GM19438 (cell line): Measurements from ENCODE around the gene PCNX2.
"Not testable (repeated sequence)": the region's sequence is repeated elsewhere in the genome, so short reads cannot be mapped to it uniquely, and the experiment has no call there.

Source experiments
- ATAC-seq: cut with Tn5 transposase; IDR thresholded peaks from one replicate; pipeline ENCODE4 v1.9.1; 2021; ENCODE audit warnings: low read depth; ENCODE audit not compliant: unreplicated experiment

PCNX2 gene

GRCh38 chr1:233170741-233171140, 124.8 kb downstream of the PCNX2 start:
- ATAC-seq: no peak

- no peak for ATAC-seq
Observed at GRCh38 chr1:233168384-233168783, 127.1 kb downstream of the PCNX2 start.

GRCh38 chr1:233166896-233167295, 128.6 kb downstream of the PCNX2 start:
- ATAC-seq: no peak

- no peak for ATAC-seq
Observed at GRCh38 chr1:233163696-233164095, 131.8 kb downstream of the PCNX2 start.

GRCh38 chr1:233158322-233158721, 137.2 kb downstream of the PCNX2 start:
- no peak for ATAC-seq

GRCh38 chr1:233157245-233157644, 138.3 kb downstream of the PCNX2 start:
- ATAC-seq: no peak

GRCh38 chr1:233151861-233152260, 143.7 kb downstream of the PCNX2 start:
- no peak for ATAC-seq

- ATAC-seq: no peak
Observed at GRCh38 chr1:233144434-233144833, 151.1 kb downstream of the PCNX2 start.

GRCh38 chr1:233143241-233143640, 152.3 kb downstream of the PCNX2 start:
- no peak for ATAC-seq

GRCh38 chr1:233140974-233141373, 154.6 kb downstream of the PCNX2 start:
- ATAC-seq: no peak

GRCh38 chr1:233140499-233140898, 155.0 kb downstream of the PCNX2 start:
- no peak for ATAC-seq

GRCh38 chr1:233138788-233139585, 156.5 kb downstream of the PCNX2 start:
- ATAC-seq: no peak

- no peak for ATAC-seq
Observed at GRCh38 chr1:233135833-233136232, 159.7 kb downstream of the PCNX2 start.

- no peak for ATAC-seq
Observed at GRCh38 chr1:233132445-233132844, 163.1 kb downstream of the PCNX2 start.

- not testable (repeated sequence) for ATAC-seq
Observed at GRCh38 chr1:233129031-233129430, 166.5 kb downstream of the PCNX2 start.

- no peak for ATAC-seq
Observed at GRCh38 chr1:233127157-233127556, 168.4 kb downstream of the PCNX2 start.

GRCh38 chr1:233122779-233123178, 172.7 kb downstream of the PCNX2 start:
- no peak for ATAC-seq

- ATAC-seq: no peak
Observed at GRCh38 chr1:233121947-233122559, 173.5 kb downstream of the PCNX2 start.

- ATAC-seq: no peak
Observed at GRCh38 chr1:233114860-233115259, 180.7 kb downstream of the PCNX2 start.

GRCh38 chr1:233114159-233114558, 181.4 kb downstream of the PCNX2 start:
- ATAC-seq: no peak

GRCh38 chr1:233113009-233113879, 182.3 kb downstream of the PCNX2 start:
- ATAC-seq: peak; percentile 78
